Mesodermal cell (in vitro differentiated cells): Measurements from ENCODE around the gene CHAC1.

Experiments used
- H3K27ac ChIP-seq: 2 replicates; pipeline ENCODE4 v1.7.0; 2013; ENCODE audit warnings: mild to moderate bottlenecking, low read depth, low read length, moderate library complexity; ENCODE audit not compliant: severe bottlenecking
- H3K36me3 ChIP-seq: 2 replicates; pipeline ENCODE4 v1.7.1; 2013; ENCODE audit warnings: mild to moderate bottlenecking, low read length, moderate library complexity; ENCODE audit not compliant: control insufficient read depth, insufficient read depth
- H3K4me1 ChIP-seq: one replicate; pipeline ENCODE4 v1.7.1; 2013; ENCODE audit warnings: mild to moderate bottlenecking, low read length; ENCODE audit not compliant: insufficient read depth, control insufficient read depth, poor library complexity, severe bottlenecking
- H3K4me3 ChIP-seq: 2 replicates; pipeline ENCODE4 v1.7.0; 2013; ENCODE audit warnings: low read length, control low read depth, mild to moderate bottlenecking; ENCODE audit not compliant: insufficient read depth, poor library complexity, severe bottlenecking; ENCODE audit errors: extremely low read depth
- H3K9me3 ChIP-seq: 2 replicates; pipeline ENCODE4 v1.7.1; 2013; ENCODE audit warnings: mild to moderate bottlenecking, low read length, moderate library complexity; ENCODE audit not compliant: control insufficient read depth
- WGBS, 2 experiments: methylation state at CpG; one replicate each; pipeline ENCODE4 v1.1.5; 2013; ENCODE audit warnings: missing lambda C conversion rate in 2 of 2; ENCODE audit not compliant: insufficient coverage in 2 of 2; 5-methylcytosine and 5-hydroxymethylcytosine counted together

CHAC1 gene

DNA sequence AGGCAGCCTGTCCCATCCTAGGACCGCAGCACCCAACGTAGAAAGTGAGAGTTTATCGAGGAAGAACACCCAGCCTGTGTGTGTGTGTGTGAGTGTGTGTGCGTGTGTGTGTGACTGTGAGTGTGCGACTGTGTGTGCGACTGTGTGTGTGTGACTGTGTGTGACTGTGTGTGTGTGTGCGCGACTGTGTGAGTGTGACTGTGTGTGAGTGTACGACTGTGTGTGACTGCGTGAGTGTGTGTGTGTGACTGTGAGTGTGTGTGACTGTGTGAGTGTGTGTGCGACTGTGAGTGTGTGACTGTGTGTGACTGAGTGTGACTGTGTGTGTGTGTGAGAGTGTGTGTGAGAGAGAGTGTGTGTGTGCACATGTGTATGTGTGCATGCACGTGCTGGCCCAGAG lies 39.3 kb upstream of the CHAC1 start:
- Histone ChIP-seq H3K9me3 (no peaks in the 10 kb centered on the region), H3K36me3 (no peaks in the 10 kb centered on the region), H3K4me3 (no peak overlapping the region), H3K4me1 (peaks cover 45% of the 10 kb centered on the region), H3K27ac (no peak overlapping the region)
- 94 to 96% methylated on average over 10 to 12 of the region's 12 CpGs for WGBS, 2 experiments

DNA sequence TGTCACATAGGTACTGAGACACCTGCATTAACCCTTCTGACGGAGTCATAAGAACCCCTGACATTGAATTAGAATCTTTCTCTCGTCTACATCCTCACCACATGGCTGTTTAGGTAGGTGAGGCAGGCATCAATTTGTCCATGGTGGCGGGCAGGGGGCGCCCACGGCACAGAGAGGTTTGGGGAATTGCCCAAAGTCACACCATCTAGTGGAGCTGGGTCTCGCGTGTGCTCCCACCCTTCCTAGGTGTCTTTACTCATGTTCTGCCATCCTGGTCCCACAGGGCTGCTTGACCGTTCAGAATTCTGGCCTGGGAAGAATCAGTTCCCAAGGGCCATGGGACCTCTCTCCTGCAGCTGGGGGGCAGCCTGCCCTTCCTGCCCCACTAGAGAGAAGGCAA lies 38.8 kb upstream of the CHAC1 start:
- WGBS, 2 experiments: 71 to 84% methylated on average over 7 to 8 of the region's 8 CpGs
- Histone ChIP-seq H3K36me3 (no peaks in the 10 kb centered on the region), H3K4me3 (no peak overlapping the region), H3K9me3 (no peaks in the 10 kb centered on the region), H3K27ac (no peak overlapping the region), H3K4me1 (peaks cover 45% of the 10 kb centered on the region)

- H3K4me1 ChIP-seq: peaks cover 41% of the 10 kb centered on the region
- whole genome bisulfite sequencing, 2 experiments: 73 to 84% methylated on average over 6 to 9 of the region's 12 CpGs
- H3K36me3 ChIP-seq: no peaks in the 10 kb centered on the region
- H3K9me3 ChIP-seq: no peaks in the 10 kb centered on the region
- H3K4me3 ChIP-seq: no peak overlapping the region
- no peak overlapping the region for H3K27ac ChIP-seq
Measured at GRCh38 chr15:40915116-40915661, 38.1 kb upstream of the CHAC1 start.

GRCh38 chr15:40915679-40916078 lies 37.6 kb upstream of the CHAC1 start:
- Histone ChIP-seq H3K4me3 (no peak overlapping the region), H3K9me3 (no peaks in the 10 kb centered on the region), H3K4me1 (peaks cover 40% of the 10 kb centered on the region), H3K27ac (no peak overlapping the region), H3K36me3 (no peaks in the 10 kb centered on the region)
- 75 to 76% methylated on average over 5 of the region's 6 CpGs for WGBS, 2 experiments

DNA sequence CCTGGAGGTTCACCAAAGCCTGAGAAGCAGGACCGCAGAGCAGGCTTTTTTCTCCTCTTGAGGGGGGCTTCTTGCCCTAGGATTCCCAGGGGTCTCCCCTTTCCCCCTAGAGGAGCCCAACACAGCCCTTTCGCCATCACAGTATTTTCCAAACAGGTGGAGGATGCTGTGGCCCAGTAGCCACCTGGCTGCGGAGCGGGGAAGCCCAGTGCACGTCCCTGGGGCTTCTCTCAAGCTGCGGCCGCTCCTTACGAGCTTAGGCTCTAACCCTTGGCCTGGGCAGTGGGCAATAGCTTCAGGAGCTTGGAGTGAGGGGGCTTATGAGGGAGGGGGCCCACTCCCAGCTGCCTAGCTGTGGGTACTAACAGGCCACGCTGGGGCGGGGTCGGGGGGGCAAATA lies 35.7 kb upstream of the CHAC1 start:
- Histone ChIP-seq H3K9me3 (no peaks in the 10 kb centered on the region), H3K36me3 (no peaks in the 10 kb centered on the region), H3K4me3 (no peak overlapping the region), H3K27ac (no peak overlapping the region), H3K4me1 (peaks cover 27% of the 10 kb centered on the region)
- WGBS, 2 experiments: 70% methylated on average over 8 to 11 of the region's 11 CpGs

GRCh38 chr15:40918146-40918798 lies 35.0 kb upstream of the CHAC1 start:
- 73 to 80% methylated on average over 15 of the region's 15 CpGs for WGBS, 2 experiments
- no peak overlapping the region for H3K4me3 ChIP-seq
- H3K36me3 ChIP-seq: no peaks in the 10 kb centered on the region
- peak overlapping the region; percentile 62 for H3K27ac ChIP-seq
- peaks cover 27% of the 10 kb centered on the region for H3K4me1 ChIP-seq
- no peaks in the 10 kb centered on the region for H3K9me3 ChIP-seq

- H3K4me3 ChIP-seq: no peak overlapping the region
- H3K27ac ChIP-seq: peak overlapping the region; percentile 62
- WGBS, 2 experiments: 63 to 72% methylated on average over 18 to 19 of the region's 19 CpGs
- H3K9me3 ChIP-seq: no peaks in the 10 kb centered on the region
- no peaks in the 10 kb centered on the region for H3K36me3 ChIP-seq
- H3K4me1 ChIP-seq: peaks cover 33% of the 10 kb centered on the region
Measured at GRCh38 chr15:40918799-40919392, 34.4 kb upstream of the CHAC1 start.

GRCh38 chr15:40921949-40922607 lies 31.2 kb upstream of the CHAC1 start:
- Histone ChIP-seq H3K4me1 (peaks cover 30% of the 10 kb centered on the region), H3K4me3 (no peak overlapping the region), H3K9me3 (no peaks in the 10 kb centered on the region), H3K36me3 (no peaks in the 10 kb centered on the region), H3K27ac (no peak overlapping the region)
- 46 to 60% methylated on average over 3 of the region's 5 CpGs for WGBS, 2 experiments

- H3K4me3 ChIP-seq: no peak overlapping the region
- no peaks in the 10 kb centered on the region for H3K36me3 ChIP-seq
- 65 to 73% methylated on average over 7 to 8 of the region's 10 CpGs for WGBS, 2 experiments
- no peak overlapping the region for H3K27ac ChIP-seq
- H3K9me3 ChIP-seq: no peaks in the 10 kb centered on the region
- H3K4me1 ChIP-seq: peaks cover 30% of the 10 kb centered on the region
Measured at GRCh38 chr15:40922608-40923005, 30.7 kb upstream of the CHAC1 start.

DNA sequence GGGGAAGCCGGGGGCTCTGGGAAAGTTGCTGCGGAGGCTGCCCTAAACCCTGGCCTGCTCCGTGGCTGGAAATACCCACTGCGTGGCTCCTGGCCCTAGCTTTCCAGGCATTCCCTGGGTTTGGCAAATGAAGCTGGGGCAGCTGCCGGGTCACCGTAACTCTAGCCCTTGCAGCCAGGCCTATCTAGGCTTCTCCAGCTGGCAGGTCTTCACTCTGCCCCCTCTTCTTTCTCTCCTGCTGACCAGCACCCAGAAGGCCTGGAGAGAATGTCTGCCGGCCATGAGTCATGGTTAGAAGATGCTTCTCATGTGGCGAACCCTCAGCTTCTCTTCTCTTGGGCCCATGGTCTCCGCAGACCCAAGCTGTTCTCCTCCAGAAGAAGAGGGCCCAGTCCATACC lies 29.7 kb upstream of the CHAC1 start:
- Histone ChIP-seq H3K4me1 (peaks cover 25% of the 10 kb centered on the region), H3K36me3 (no peaks in the 10 kb centered on the region), H3K4me3 (no peak overlapping the region), H3K27ac (no peak overlapping the region), H3K9me3 (no peaks in the 10 kb centered on the region)
- 72 to 75% methylated on average over 7 to 8 of the region's 9 CpGs for WGBS, 2 experiments

DNA sequence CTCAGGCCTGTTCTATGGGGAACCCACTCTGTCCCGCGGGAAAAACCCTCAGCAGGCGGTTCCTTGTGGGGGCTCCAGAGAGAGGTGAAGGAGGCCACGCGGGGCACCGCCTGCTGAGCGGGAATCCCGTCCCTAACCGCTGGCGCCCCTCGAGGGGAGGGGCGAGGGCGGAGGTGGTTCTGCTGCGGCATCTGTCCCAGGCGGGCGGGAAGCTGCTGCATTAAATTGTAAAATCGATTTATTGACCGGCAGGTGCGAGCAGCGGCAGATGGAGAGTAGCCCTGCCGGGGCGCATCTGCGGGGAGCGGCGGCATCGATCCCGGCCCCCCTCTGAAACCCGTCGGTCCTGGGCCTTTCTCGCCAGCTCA lies 27.8 kb upstream of the CHAC1 start:
- 4 to 5% methylated on average over 18 to 28 of the region's 30 CpGs for WGBS, 2 experiments
- no peaks in the 10 kb centered on the region for H3K9me3 ChIP-seq
- H3K4me3 ChIP-seq: peak overlapping the region; percentile 22
- H3K36me3 ChIP-seq: no peaks in the 10 kb centered on the region
- H3K27ac ChIP-seq: no peak overlapping the region
- H3K4me1 ChIP-seq: peaks cover 28% of the 10 kb centered on the region
